ENCODE data around the gene CNKSR3. TPM values are rescaled to one million over a fixed set of nuclear protein-coding genes. Genes with fewer than 3 reads are reported as not detected.

CNKSR3 gene
- total and polyA plus RNA-seq, 3 experiments from 2014 or later: 0.50 to 0.62 TPM; not detected in 1

- H3K27me3 ChIP-seq (ENCODE audit: insufficient read depth, low read length, poor library complexity, severe bottlenecking): no peaks in the 10 kb centered on the region
- H3K27ac ChIP-seq (ENCODE audit: low read depth, low read length): no peak overlapping the region
- no peaks in the 10 kb centered on the region for H3K9me3 ChIP-seq (ENCODE audit: low read length)
- ChIA-PET CTCF (no interaction called here), POLR2A (no interaction called here)
- H3K4me1 Mint-ChIP-seq: no peaks in the 10 kb centered on the region
- H3K9me3 Mint-ChIP-seq: peaks cover 0 to 10% (median 5%) of the 10 kb centered on the region in 5 donors
- H3K4me3 ChIP-seq (ENCODE audit: low read length): no peak overlapping the region
- no peak overlapping the region for H3K27ac Mint-ChIP-seq
- no peaks in the 10 kb centered on the region for H3K36me3 ChIP-seq (ENCODE audit: insufficient read depth, low read length)
- peaks cover 0 to 1% (median 0%) of the 10 kb centered on the region in 3 donors for H3K36me3 Mint-ChIP-seq
- no peak overlapping the region for H3K4me3 Mint-ChIP-seq
- H3K27me3 Mint-ChIP-seq: peaks cover 4% of the 10 kb centered on the region in 2 donors
- no peak for DNase-seq
- no peaks in the 10 kb centered on the region for H3K4me1 ChIP-seq (ENCODE audit: insufficient read depth, low read length)
Measured at GRCh38 chr6:154466971-154467679, 43.4 kb downstream of the CNKSR3 start.

GRCh38 chr6:154466139-154466538, 44.3 kb downstream of the CNKSR3 start:
- Mint-ChIP-seq H3K4me1 (no peaks in the 10 kb centered on the region), H3K27ac (no peak overlapping the region), H3K27me3 (peaks cover 0 to 4% of the 10 kb centered on the region in 2 donors), H3K36me3 (peaks cover 0 to 1% (median 0%) of the 10 kb centered on the region in 3 donors), H3K9me3 (peaks cover 0 to 10% (median 5%) of the 10 kb centered on the region in 5 donors), H3K4me3 (no peak overlapping the region)
- DNase-seq: no peak
- ChIA-PET POLR2A (no interaction called here), CTCF (no interaction called here)
- Histone ChIP-seq H3K27me3 (ENCODE audit: insufficient read depth, low read length, poor library complexity, severe bottlenecking) (no peaks in the 10 kb centered on the region), H3K27ac (ENCODE audit: low read depth, low read length) (no peak overlapping the region), H3K4me1 (ENCODE audit: insufficient read depth, low read length) (no peaks in the 10 kb centered on the region), H3K4me3 (ENCODE audit: low read length) (no peak overlapping the region), H3K36me3 (ENCODE audit: insufficient read depth, low read length) (no peaks in the 10 kb centered on the region), H3K9me3 (ENCODE audit: low read length) (no peaks in the 10 kb centered on the region)

GRCh38 chr6:154463573-154464419, 46.7 kb downstream of the CNKSR3 start:
- no peaks in the 10 kb centered on the region for H3K4me1 ChIP-seq (ENCODE audit: insufficient read depth, low read length)
- Mint-ChIP-seq H3K4me1 (peaks cover 0 to 2% (median 0%) of the 10 kb centered on the region in 3 donors), H3K36me3 (no peaks in the 10 kb centered on the region), H3K27me3 (peaks cover under 1 to 4% of the 10 kb centered on the region in 2 donors), H3K27ac (no peak overlapping the region), H3K9me3 (peaks cover 0 to 1% (median 0%) of the 10 kb centered on the region in 5 donors), H3K4me3 (no peak overlapping the region)
- no peak for DNase-seq
- no peaks in the 10 kb centered on the region for H3K27me3 ChIP-seq (ENCODE audit: insufficient read depth, low read length, poor library complexity, severe bottlenecking)
- ChIA-PET CTCF (no interaction called here), POLR2A (no interaction called here)
- H3K27ac ChIP-seq (ENCODE audit: low read depth, low read length): no peak overlapping the region
- no peak overlapping the region for H3K4me3 ChIP-seq (ENCODE audit: low read length)
- H3K9me3 ChIP-seq (ENCODE audit: low read length): no peaks in the 10 kb centered on the region
- H3K36me3 ChIP-seq (ENCODE audit: insufficient read depth, low read length): no peaks in the 10 kb centered on the region

GRCh38 chr6:154462425-154462824, 48.1 kb downstream of the CNKSR3 start:
- Histone ChIP-seq H3K4me1 (ENCODE audit: insufficient read depth, low read length) (no peaks in the 10 kb centered on the region), H3K27me3 (ENCODE audit: insufficient read depth, low read length, poor library complexity, severe bottlenecking) (no peaks in the 10 kb centered on the region), H3K27ac (ENCODE audit: low read depth, low read length) (no peak overlapping the region), H3K36me3 (ENCODE audit: insufficient read depth, low read length) (no peaks in the 10 kb centered on the region), H3K4me3 (ENCODE audit: low read length) (no peak overlapping the region), H3K9me3 (ENCODE audit: low read length) (no peaks in the 10 kb centered on the region)
- Mint-ChIP-seq H3K27ac (no peak overlapping the region), H3K4me3 (no peak overlapping the region), H3K4me1 (peaks cover 2 to 8% (median 5%) of the 10 kb centered on the region in 3 donors), H3K36me3 (no peaks in the 10 kb centered on the region), H3K9me3 (peaks cover 0 to 1% (median 0%) of the 10 kb centered on the region in 5 donors), H3K27me3 (peaks cover 7 to 9% of the 10 kb centered on the region in 2 donors)
- CTCF ChIA-PET: no interaction called here
- POLR2A ChIA-PET: no interaction called here
- DNase-seq: no peak

GRCh38 chr6:154461348-154461747, 49.1 kb downstream of the CNKSR3 start:
- peaks cover 2 to 8% (median 5%) of the 10 kb centered on the region in 3 donors for H3K4me1 Mint-ChIP-seq
- POLR2A ChIA-PET: no interaction called here

GRCh38 chr6:154460306-154461071, 50.0 kb downstream of the CNKSR3 start:
- Histone ChIP-seq H3K4me3 (ENCODE audit: low read length) (no peak overlapping the region), H3K27me3 (ENCODE audit: insufficient read depth, low read length, poor library complexity, severe bottlenecking) (no peaks in the 10 kb centered on the region), H3K9me3 (ENCODE audit: low read length) (no peaks in the 10 kb centered on the region), H3K36me3 (ENCODE audit: insufficient read depth, low read length) (no peaks in the 10 kb centered on the region), H3K27ac (ENCODE audit: low read depth, low read length) (no peak overlapping the region), H3K4me1 (ENCODE audit: insufficient read depth, low read length) (no peaks in the 10 kb centered on the region)
- peaks cover 9 to 11% of the 10 kb centered on the region in 2 donors for H3K27me3 Mint-ChIP-seq
- DNase-seq: no peak
- ChIA-PET CTCF (interaction anchor here (0.5 to 0.9 kb wide), 3 partner anchors 14 to 108 kb away, joined by 3 read pairs; no protein-coding TSS in a partner anchor), POLR2A (no interaction called here)
- H3K4me1 Mint-ChIP-seq: peaks cover 2 to 8% (median 5%) of the 10 kb centered on the region in 3 donors
- no peaks in the 10 kb centered on the region for H3K9me3 Mint-ChIP-seq
- no peak overlapping the region for H3K27ac Mint-ChIP-seq
- H3K36me3 Mint-ChIP-seq: no peaks in the 10 kb centered on the region
- H3K4me3 Mint-ChIP-seq: no peak overlapping the region

More at GRCh38 chr6:154461348-154461747, 49.1 kb downstream of the CNKSR3 start:
- no peaks in the 10 kb centered on the region for H3K36me3 ChIP-seq (ENCODE audit: insufficient read depth, low read length)
- no peaks in the 10 kb centered on the region for H3K36me3 Mint-ChIP-seq
- no peak overlapping the region for H3K4me3 Mint-ChIP-seq
- H3K27ac ChIP-seq (ENCODE audit: low read depth, low read length): no peak overlapping the region
- H3K27me3 ChIP-seq (ENCODE audit: insufficient read depth, low read length, poor library complexity, severe bottlenecking): no peaks in the 10 kb centered on the region
- no peaks in the 10 kb centered on the region for H3K4me1 ChIP-seq (ENCODE audit: insufficient read depth, low read length)
- CTCF ChIA-PET: interaction anchor here (0.9 kb wide), 1 partner anchor 15 kb away, joined by 3 read pairs; no protein-coding TSS in a partner anchor
- no peaks in the 10 kb centered on the region for H3K9me3 Mint-ChIP-seq
- H3K27me3 Mint-ChIP-seq: peaks cover 9 to 11% of the 10 kb centered on the region in 2 donors
- H3K27ac Mint-ChIP-seq: no peak overlapping the region
- no peak overlapping the region for H3K4me3 ChIP-seq (ENCODE audit: low read length)
- DNase-seq: no peak
- no peaks in the 10 kb centered on the region for H3K9me3 ChIP-seq (ENCODE audit: low read length)

- DNase-seq: no peak
- CTCF ChIA-PET: interaction anchor here (0.8 kb wide), 1 partner anchor 22 kb away, joined by 3 read pairs; no protein-coding TSS in a partner anchor
Measured at GRCh38 chr6:154459513-154459912, 51.0 kb downstream of the CNKSR3 start.

More at GRCh38 chr6:154459513-154459912, 51.0 kb downstream of the CNKSR3 start:
- Histone ChIP-seq H3K9me3 (ENCODE audit: low read length) (no peaks in the 10 kb centered on the region), H3K27me3 (ENCODE audit: insufficient read depth, low read length, poor library complexity, severe bottlenecking) (no peaks in the 10 kb centered on the region), H3K27ac (ENCODE audit: low read depth, low read length) (no peak overlapping the region), H3K4me3 (ENCODE audit: low read length) (no peak overlapping the region), H3K36me3 (ENCODE audit: insufficient read depth, low read length) (no peaks in the 10 kb centered on the region), H3K4me1 (ENCODE audit: insufficient read depth, low read length) (no peaks in the 10 kb centered on the region)
- Mint-ChIP-seq H3K4me3 (no peak overlapping the region), H3K27ac (no peak overlapping the region), H3K27me3 (peaks cover 9 to 11% of the 10 kb centered on the region in 2 donors), H3K36me3 (no peaks in the 10 kb centered on the region), H3K4me1 (peaks cover 2 to 8% (median 5%) of the 10 kb centered on the region in 3 donors), H3K9me3 (no peaks in the 10 kb centered on the region)
- POLR2A ChIA-PET: no interaction called here

Data from CD8-positive, alpha-beta memory T cell (primary cell).